Ascending aorta (tissue), 2 donors: ENCODE data around the gene ZNF423. TPM values are rescaled to one million over a fixed set of nuclear protein-coding genes. Genes with fewer than 3 reads are reported as not detected.
A peak's percentile ranks its signal among the peaks of the same experiment; 100 is the strongest.

Experiments
- DNase-seq, 2 donors: peaks; one replicate each; pipeline ENCODE4 v3.0.0-alpha.2; 2019; ENCODE audit warnings: low spot score in 2 of 2
- H3K27ac ChIP-seq, 2 donors: fragments of 200-600 bp; sonication (generic); one replicate each; pipeline ENCODE4 v1.5.1; 2016 to 2017; ENCODE audit warnings: mild to moderate bottlenecking in 1 of 2
- H3K27me3 ChIP-seq: fragments of 200-600 bp; sonication (generic); one replicate; pipeline ENCODE4 v1.5.1; 2017
- H3K36me3 ChIP-seq, 2 donors: fragments of 200-600 bp; sonication (generic); one replicate each; pipeline ENCODE4 v1.5.1; 2016
- H3K4me1 ChIP-seq, 2 donors: fragments of 200-600 bp; sonication (generic); one replicate each; pipeline ENCODE4 v1.5.1; 2016 to 2017; ENCODE audit warnings: mild to moderate bottlenecking in 1 of 2
- H3K4me3 ChIP-seq, 2 donors: fragments of 200-600 bp; sonication (generic); one replicate each; pipeline ENCODE4 v1.5.1; 2016 to 2017; ENCODE audit warnings: mild to moderate bottlenecking in 1 of 2
- H3K9me3 ChIP-seq, 2 donors: fragments of 200-600 bp; sonication (generic); one replicate each; pipeline ENCODE4 v1.5.1; 2016
- intact Hi-C: fragments of 100-400 bp; cut with DNase I; formaldehyde crosslinking; loops from one replicate; pipeline ENCODE4 v1.15.1; 2023
- total RNA-seq: library from RNA; depleted of rRNA; stranded (reverse); fragments of >200 nt; gene quantifications from one replicate; pipeline ENCODE4 v1.1.0, GENCODE V29; 2016
- TF ChIP-seq, protein P1 (sequence below), 3 experiments: fragments of 200-600 bp in 2 of 3; fragments of 450-650 bp in 1 of 3; sonication (generic) in 2 of 3; IDR thresholded peaks; one replicate each; pipeline ENCODE4 v1.5.1; 2016 to 2019; ENCODE audit warnings: antibody characterized with exemption in 3 of 3, mild to moderate bottlenecking in 1 of 3, moderate library complexity in 1 of 3

Gene ZNF423
- total RNA-seq, 1 donor from 2014 or later, result 42.9 TPM

- H3K4me3 ChIP-seq, result no peak overlapping the region
- no peak overlapping the region for H3K27ac ChIP-seq
- TF ChIP-seq, protein P1, sequence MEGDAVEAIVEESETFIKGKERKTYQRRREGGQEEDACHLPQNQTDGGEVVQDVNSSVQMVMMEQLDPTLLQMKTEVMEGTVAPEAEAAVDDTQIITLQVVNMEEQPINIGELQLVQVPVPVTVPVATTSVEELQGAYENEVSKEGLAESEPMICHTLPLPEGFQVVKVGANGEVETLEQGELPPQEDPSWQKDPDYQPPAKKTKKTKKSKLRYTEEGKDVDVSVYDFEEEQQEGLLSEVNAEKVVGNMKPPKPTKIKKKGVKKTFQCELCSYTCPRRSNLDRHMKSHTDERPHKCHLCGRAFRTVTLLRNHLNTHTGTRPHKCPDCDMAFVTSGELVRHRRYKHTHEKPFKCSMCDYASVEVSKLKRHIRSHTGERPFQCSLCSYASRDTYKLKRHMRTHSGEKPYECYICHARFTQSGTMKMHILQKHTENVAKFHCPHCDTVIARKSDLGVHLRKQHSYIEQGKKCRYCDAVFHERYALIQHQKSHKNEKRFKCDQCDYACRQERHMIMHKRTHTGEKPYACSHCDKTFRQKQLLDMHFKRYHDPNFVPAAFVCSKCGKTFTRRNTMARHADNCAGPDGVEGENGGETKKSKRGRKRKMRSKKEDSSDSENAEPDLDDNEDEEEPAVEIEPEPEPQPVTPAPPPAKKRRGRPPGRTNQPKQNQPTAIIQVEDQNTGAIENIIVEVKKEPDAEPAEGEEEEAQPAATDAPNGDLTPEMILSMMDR (IDR thresholded peaks at IDR 0.05), result no peak
- H3K9me3 ChIP-seq, result peaks cover 0 to 4% of the 10 kb centered on the region in 2 donors
- no peaks in the 10 kb centered on the region for H3K36me3 ChIP-seq
- DNase-seq, result peak in 1 of 2 donors; percentile 53
- intact Hi-C loops, result loop anchor here (2.0 to 5.0 kb wide), 4 partner anchors 262 to 429 kb away; partner anchors contain the start of gene ZNF423
- H3K4me1 ChIP-seq, result peaks cover 4% of the 10 kb centered on the region in 2 donors
- H3K27me3 ChIP-seq, result no peaks in the 10 kb centered on the region
Observed at GRCh38 chr16:49492896-49493626, 362.9 kb downstream of the ZNF423 start.

GRCh38 chr16:49491771-49492761 is 363.8 kb downstream of the ZNF423 start:
- H3K4me1 ChIP-seq, result peaks cover 4% of the 10 kb centered on the region in 2 donors
- peak in 1 of 2 donors; percentile 65 for DNase-seq
- intact Hi-C loops, result loop anchor here (2.0 to 5.0 kb wide), 4 partner anchors 263 to 430 kb away; partner anchors contain the start of gene ZNF423
- H3K9me3 ChIP-seq, result peaks cover 8% of the 10 kb centered on the region in 2 donors
- no peaks in the 10 kb centered on the region for H3K27me3 ChIP-seq
- H3K27ac ChIP-seq, result no peak overlapping the region
- H3K36me3 ChIP-seq, result no peaks in the 10 kb centered on the region
- peak overlapping the region; percentile 42 to 62 for H3K4me3 ChIP-seq
- TF ChIP-seq, protein P1 (IDR thresholded peaks at IDR 0.05), result peak; percentile 82 to 96 (median 95)

DNA sequence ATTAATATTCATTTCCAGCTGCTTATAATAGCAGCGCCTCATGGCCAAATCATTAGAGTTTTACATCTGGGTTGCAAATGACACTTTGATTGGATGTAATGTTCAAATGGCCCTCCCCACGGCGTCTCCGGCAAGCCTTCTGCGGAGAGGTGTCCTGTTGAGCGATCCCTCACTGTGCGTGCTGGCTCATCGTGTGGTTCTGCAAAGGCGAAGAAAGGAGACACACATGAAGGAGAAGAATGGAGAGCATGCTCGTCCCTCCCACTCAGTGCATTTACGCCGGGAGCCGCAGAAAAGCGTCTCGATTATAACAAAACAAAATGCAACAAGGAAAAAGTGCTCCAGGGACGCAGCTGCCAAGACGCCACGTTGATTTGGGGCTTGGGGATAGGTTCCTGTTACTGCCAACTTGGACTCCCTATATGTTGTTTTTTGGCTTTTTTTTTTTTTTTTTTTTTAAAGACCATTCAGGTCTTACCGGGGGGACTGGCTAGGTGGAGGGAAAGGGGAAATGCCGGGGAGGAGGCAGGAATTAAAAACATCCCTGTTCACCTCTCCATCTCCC is 364.7 kb downstream of the ZNF423 start:
- DNase-seq, result peak in 1 of 2 donors; percentile 12
- intact Hi-C loops, result loop anchor here (5.0 kb wide), 3 partner anchors 366 to 431 kb away; partner anchors contain the start of gene ZNF423
- Histone ChIP-seq H3K4me1 (peaks cover 4% of the 10 kb centered on the region in 2 donors), H3K4me3 (no peak overlapping the region), H3K36me3 (no peaks in the 10 kb centered on the region), H3K27ac (no peak overlapping the region), H3K27me3 (no peaks in the 10 kb centered on the region), H3K9me3 (peaks cover 8 to 17% of the 10 kb centered on the region in 2 donors)
- TF ChIP-seq, protein P1 (IDR thresholded peaks at IDR 0.05), result no peak

DNA sequence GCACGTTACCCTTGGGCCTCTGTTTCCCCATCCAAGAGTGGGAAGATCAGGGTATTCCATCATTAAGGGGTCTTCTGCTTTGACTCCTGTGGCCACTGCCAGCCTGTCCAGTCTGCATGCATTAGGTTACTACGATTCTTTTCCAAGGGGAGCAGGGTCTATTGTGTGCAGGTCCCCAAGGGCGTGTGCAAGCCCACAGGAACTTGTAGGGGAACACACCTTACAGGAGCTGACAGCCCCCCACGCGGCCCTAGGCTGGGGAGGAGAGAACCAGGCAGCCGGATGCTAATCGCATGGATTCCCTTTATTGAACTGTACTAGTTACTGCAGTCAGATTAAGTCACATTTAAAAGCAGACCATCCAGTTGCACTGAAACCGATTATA is 365.6 kb downstream of the ZNF423 start:
- H3K27ac ChIP-seq, result no peak overlapping the region
- peaks cover 8 to 17% of the 10 kb centered on the region in 2 donors for H3K9me3 ChIP-seq
- peaks cover 4% of the 10 kb centered on the region in 2 donors for H3K4me1 ChIP-seq
- intact Hi-C loops, result loop anchor here (5.0 kb wide), 3 partner anchors 367 to 432 kb away; partner anchors contain the start of gene ZNF423
- H3K4me3 ChIP-seq, result no peak overlapping the region
- TF ChIP-seq, protein P1 (IDR thresholded peaks at IDR 0.05), result no peak
- DNase-seq, result no peak
- H3K36me3 ChIP-seq, result no peaks in the 10 kb centered on the region
- no peaks in the 10 kb centered on the region for H3K27me3 ChIP-seq

DNA sequence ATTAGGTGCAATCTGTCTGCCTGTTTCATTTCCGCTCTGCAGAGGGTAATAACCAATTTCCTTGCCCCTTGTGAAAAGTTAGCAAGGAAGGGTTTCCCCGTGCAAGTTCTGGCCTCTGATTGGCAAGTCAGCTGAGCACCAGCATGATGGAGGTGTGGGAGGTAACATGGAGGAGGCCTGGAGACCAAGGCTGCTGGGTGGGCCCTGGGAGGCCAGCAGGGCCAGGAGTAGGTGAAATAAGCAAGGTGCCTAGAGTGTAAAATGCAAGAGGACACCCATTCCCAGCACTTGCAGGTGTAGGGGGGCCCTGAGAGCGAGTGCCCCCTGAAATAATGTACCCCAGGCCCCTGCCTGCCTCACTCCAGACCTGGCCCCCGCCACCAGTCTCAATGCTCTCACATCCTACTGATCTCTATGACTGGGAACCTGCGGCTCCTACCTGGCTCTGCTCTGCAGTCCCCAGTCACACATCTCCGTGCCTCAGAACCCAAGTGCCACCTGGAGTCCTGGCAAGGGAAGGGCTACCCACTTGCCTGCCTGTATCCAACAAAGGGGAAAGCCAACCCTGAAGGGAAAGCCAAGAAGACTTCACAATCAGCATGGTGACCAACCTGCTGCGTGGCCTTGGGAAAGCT is 366.1 kb downstream of the ZNF423 start:
- no peaks in the 10 kb centered on the region for H3K27me3 ChIP-seq
- intact Hi-C loops, result loop anchor here (5.0 kb wide), 3 partner anchors 367 to 432 kb away; partner anchors contain the start of gene ZNF423
- no peak overlapping the region for H3K27ac ChIP-seq
- peaks cover 4% of the 10 kb centered on the region in 2 donors for H3K4me1 ChIP-seq
- peaks cover 8 to 17% of the 10 kb centered on the region in 2 donors for H3K9me3 ChIP-seq
- no peak for DNase-seq
- H3K36me3 ChIP-seq, result no peaks in the 10 kb centered on the region
- TF ChIP-seq, protein P1 (IDR thresholded peaks at IDR 0.05), result no peak
- H3K4me3 ChIP-seq, result no peak overlapping the region
